PC-9 (cell line): ENCODE measurements around the gene RAB40C. TPM values are rescaled to one million over a fixed set of nuclear protein-coding genes. Genes with fewer than 3 reads are reported as not detected.

ENCODE experiments used
- BruUV-seq: library from RNA; stranded (reverse); fragments of 400-500 nt; replicated peaks from 2 replicates; lab custom pipeline; 2021; lab: Mats Ljungman, UMichigan
- CTCF ChIA-PET: fragments of 300-600 bp; sonication (Branson Sonifier 250); formaldehyde crosslinking; loops from one replicate; lab custom pipeline; 2022; ENCODE audit warnings: antibody characterized with exemption; lab: Charles Lee
- POLR2A ChIA-PET: fragments of 300-600 bp; sonication (Branson Sonifier 250); formaldehyde crosslinking; loops from one replicate; lab custom pipeline; 2022; ENCODE audit warnings: antibody characterized with exemption; ENCODE audit not compliant: unreplicated experiment; lab: Charles Lee
- DNase-seq, 2 experiments: peaks; one replicate each; pipeline versions ENCODE4 v3.0.0 to v3.0.0-alpha.2; 2015 to 2022; ENCODE audit warnings: mixed read lengths in 1 of 2
- H2AFZ ChIP-seq: fragments of 200-600 bp; sonication (generic); 2 replicates; pipeline ENCODE4 v1.8.1; 2017; ENCODE audit warnings: antibody characterized with exemption
- H3F3A ChIP-seq: fragments of 200-600 bp; sonication (generic); 2 replicates; pipeline ENCODE4 v1.8.1; 2017; ENCODE audit warnings: antibody characterized with exemption, mild to moderate bottlenecking, low read depth; ENCODE audit not compliant: insufficient read depth
- H3K27ac ChIP-seq: fragments of 200-600 bp; sonication (generic); 2 replicates; pipeline ENCODE4 v1.6.1; 2016; ENCODE audit warnings: mixed run types
- H3K27me3 ChIP-seq: fragments of 200-600 bp; sonication (generic); 2 replicates; pipeline ENCODE4 v1.6.1; 2016; ENCODE audit warnings: low read depth, mixed run types; ENCODE audit not compliant: insufficient read depth
- H3K36me3 ChIP-seq: fragments of 200-600 bp; sonication (generic); 2 replicates; pipeline ENCODE4 v1.6.1; 2016; ENCODE audit warnings: low read depth, mixed run types
- H3K4me1 ChIP-seq: fragments of 200-600 bp; sonication (generic); replicated peaks from 2 replicates; pipeline ENCODE4 v1.6.1; 2016; ENCODE audit warnings: mixed run types; ENCODE audit not compliant: insufficient read depth
- H3K4me2 ChIP-seq: fragments of 200-600 bp; sonication (generic); 2 replicates; pipeline ENCODE4 v1.6.1; 2017; ENCODE audit warnings: mixed run types
- H3K4me3 ChIP-seq: fragments of 200-600 bp; sonication (generic); 2 replicates; pipeline ENCODE4 v1.6.1; 2016; ENCODE audit warnings: mixed run types
- H3K79me2 ChIP-seq: fragments of 200-600 bp; sonication (generic); 2 replicates; pipeline ENCODE4 v1.6.1; 2017; ENCODE audit warnings: low read depth, mixed run types
- H3K9me2 ChIP-seq: fragments of 200-600 bp; sonication (generic); 2 replicates; pipeline ENCODE4 v1.8.1; 2017; ENCODE audit warnings: mild to moderate bottlenecking; ENCODE audit not compliant: insufficient read depth
- H3K9me3 ChIP-seq: fragments of 200-600 bp; sonication (generic); 2 replicates; pipeline ENCODE4 v1.8.1; 2016; ENCODE audit warnings: low read depth; ENCODE audit not compliant: insufficient read depth
- H4K20me1 ChIP-seq: fragments of 200-600 bp; sonication (generic); 2 replicates; pipeline ENCODE4 v1.8.1; 2017; ENCODE audit not compliant: insufficient read depth
- EZH2 ChIP-seq: fragments of 200-600 bp; sonication (generic); IDR thresholded peaks from 2 replicates; pipeline ENCODE4 v1.8.0; 2017; ENCODE audit warnings: antibody characterized with exemption, low read depth
- intact Hi-C: fragments of 100-400 bp; cut with micrococcal nuclease; formaldehyde crosslinking; loops from one replicate; pipeline ENCODE4 v1.10.0; 2022; ENCODE audit not compliant: unreplicated experiment
- total RNA-seq: library from RNA; stranded (reverse); gene quantifications from 2 replicates; pipeline ENCODE4 v1.2.3, GENCODE V29; 2021
- TF ChIP-seq, protein P1 (sequence below): fragments of 200-600 bp; sonication (generic); conservative IDR thresholded peaks from 2 replicates; pipeline ENCODE4 v1.6.1; 2017; ENCODE audit warnings: mixed run types, antibody characterized with exemption, mild to moderate bottlenecking, moderate library complexity

The RAB40C gene
- total RNA-seq, 1 experiment from 2014 or later = 47.1 TPM

DNA sequence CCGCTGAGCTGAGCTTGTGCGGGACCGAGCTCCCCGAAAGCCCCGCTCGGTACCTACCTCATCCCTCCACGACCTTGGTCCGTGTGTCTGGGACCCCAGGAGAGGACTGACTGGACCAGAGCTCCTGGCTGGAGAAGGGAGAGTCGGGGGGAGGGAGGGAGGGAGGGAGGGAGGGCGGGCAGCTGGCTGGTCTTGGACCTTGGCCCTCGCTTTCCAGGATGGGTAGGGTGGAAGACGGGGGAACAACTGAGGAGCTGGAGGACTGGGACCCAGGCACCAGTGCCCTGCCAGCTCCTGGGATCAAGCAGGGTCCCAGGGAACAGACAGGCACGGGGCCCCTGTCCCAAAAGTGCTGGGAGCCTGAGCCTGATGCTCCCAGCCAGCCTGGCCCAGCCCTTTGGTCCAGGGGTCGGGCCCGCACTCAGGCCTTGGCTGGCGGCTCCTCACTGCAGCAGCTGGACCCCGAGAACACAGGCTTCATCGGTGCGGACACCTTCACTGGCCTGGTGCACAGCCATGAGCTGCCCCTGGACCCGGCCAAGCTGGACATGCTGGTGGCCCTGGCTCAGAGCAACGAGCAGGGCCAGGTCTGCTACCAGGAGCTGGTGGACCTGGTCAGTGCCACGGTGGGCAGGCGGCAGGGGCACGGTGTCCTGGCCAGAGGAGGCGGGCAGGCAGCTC is 86.2 kb downstream of the RAB40C start:
- H3F3A ChIP-seq = peaks cover 15% of the 10 kb centered on the region; the same call in 1 of the 2 replicates
- no peaks in the 10 kb centered on the region for H3K9me3 ChIP-seq
- H3K79me2 ChIP-seq = peaks cover 5% of the 10 kb centered on the region
- H3K27ac ChIP-seq = no peak overlapping the region
- H3K27me3 ChIP-seq = no peaks in the 10 kb centered on the region
- H3K4me2 ChIP-seq = no peak overlapping the region
- ChIA-PET CTCF (interaction anchor here (0.7 to 1.1 kb wide), 2 partner anchors 15 to 678 kb away, joined by 3 to 4 read pairs; no protein-coding TSS in a partner anchor), POLR2A (interaction anchor here (0.6 kb wide), 1 partner anchor 270 kb away, joined by 5 read pairs; no protein-coding TSS in a partner anchor)
- no peaks in the 10 kb centered on the region for H3K36me3 ChIP-seq
- DNase-seq = no peak
- intact Hi-C loops = no loop called here
- no TSS peak for BruUV-seq
- peaks cover 2% of the 10 kb centered on the region; the same call in 1 of the 2 replicates for H3K4me1 ChIP-seq
- TF ChIP-seq EZH2 = no peak
- TF ChIP-seq, protein P1, sequence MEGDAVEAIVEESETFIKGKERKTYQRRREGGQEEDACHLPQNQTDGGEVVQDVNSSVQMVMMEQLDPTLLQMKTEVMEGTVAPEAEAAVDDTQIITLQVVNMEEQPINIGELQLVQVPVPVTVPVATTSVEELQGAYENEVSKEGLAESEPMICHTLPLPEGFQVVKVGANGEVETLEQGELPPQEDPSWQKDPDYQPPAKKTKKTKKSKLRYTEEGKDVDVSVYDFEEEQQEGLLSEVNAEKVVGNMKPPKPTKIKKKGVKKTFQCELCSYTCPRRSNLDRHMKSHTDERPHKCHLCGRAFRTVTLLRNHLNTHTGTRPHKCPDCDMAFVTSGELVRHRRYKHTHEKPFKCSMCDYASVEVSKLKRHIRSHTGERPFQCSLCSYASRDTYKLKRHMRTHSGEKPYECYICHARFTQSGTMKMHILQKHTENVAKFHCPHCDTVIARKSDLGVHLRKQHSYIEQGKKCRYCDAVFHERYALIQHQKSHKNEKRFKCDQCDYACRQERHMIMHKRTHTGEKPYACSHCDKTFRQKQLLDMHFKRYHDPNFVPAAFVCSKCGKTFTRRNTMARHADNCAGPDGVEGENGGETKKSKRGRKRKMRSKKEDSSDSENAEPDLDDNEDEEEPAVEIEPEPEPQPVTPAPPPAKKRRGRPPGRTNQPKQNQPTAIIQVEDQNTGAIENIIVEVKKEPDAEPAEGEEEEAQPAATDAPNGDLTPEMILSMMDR = no peak
- H3K9me2 ChIP-seq = no peaks in the 10 kb centered on the region
- peaks cover 4% of the 10 kb centered on the region for H4K20me1 ChIP-seq
- H2AFZ ChIP-seq = no peak overlapping the region
- H3K4me3 ChIP-seq = no peak overlapping the region

DNA sequence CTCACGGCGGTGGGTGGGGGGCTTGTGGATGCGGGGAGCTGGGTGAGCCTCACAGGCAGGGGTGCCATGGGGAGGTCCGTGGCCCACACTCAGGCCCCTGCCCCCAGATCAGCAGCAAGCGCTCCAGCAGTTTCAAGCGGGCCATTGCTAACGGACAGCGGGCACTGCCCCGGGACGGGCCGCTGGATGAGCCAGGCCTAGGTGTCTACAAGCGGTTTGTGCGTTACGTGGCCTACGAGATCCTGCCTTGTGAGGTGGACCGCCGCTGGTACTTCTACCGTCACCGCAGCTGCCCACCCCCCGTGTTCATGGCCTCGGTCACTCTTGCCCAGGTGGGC is 86.7 kb downstream of the RAB40C start:
- H4K20me1 ChIP-seq = peaks cover 9% of the 10 kb centered on the region
- H3K4me3 ChIP-seq = no peak overlapping the region
- peaks cover 7% of the 10 kb centered on the region for H3K4me1 ChIP-seq
- ChIA-PET CTCF (interaction anchor here (0.6 to 1.1 kb wide), 3 partner anchors 16 to 678 kb away, joined by 3 to 7 read pairs (median 4); no protein-coding TSS in a partner anchor), POLR2A (interaction anchor here (0.6 kb wide), 1 partner anchor 271 kb away, joined by 5 read pairs; no protein-coding TSS in a partner anchor)
- no peak overlapping the region for H3K4me2 ChIP-seq
- TF ChIP-seq, protein P1 = no peak
- TF ChIP-seq EZH2 = no peak
- H3K27me3 ChIP-seq = no peaks in the 10 kb centered on the region
- H3F3A ChIP-seq = peaks cover 17% of the 10 kb centered on the region; the same call in 1 of the 2 replicates
- H3K9me2 ChIP-seq = no peaks in the 10 kb centered on the region
- DNase-seq = no peak
- H3K79me2 ChIP-seq = peaks cover 10% of the 10 kb centered on the region
- H3K36me3 ChIP-seq = no peaks in the 10 kb centered on the region
- intact Hi-C loops = no loop called here
- no peak overlapping the region for H2AFZ ChIP-seq
- no peak overlapping the region for H3K27ac ChIP-seq
- BruUV-seq = no TSS peak
- H3K9me3 ChIP-seq = no peaks in the 10 kb centered on the region

DNA sequence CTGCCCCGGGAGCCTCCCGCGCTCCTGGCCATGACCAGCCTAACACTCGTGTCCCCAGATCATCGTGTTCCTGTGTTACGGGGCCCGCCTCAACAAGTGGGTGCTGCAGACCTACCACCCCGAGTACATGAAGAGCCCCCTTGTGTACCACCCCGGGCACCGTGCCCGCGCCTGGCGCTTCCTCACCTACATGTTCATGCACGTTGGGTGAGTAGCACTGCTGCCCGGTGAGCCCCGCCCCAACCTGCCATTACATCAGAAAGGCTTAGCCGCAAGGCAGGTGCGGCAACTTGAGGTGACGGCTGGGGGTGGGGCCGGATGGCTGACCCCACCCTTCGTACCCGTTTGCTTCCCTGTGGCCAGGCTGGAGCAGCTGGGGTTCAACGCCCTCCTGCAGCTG is 87.0 kb downstream of the RAB40C start:
- TF ChIP-seq, protein P1 = no peak
- no peak for TF ChIP-seq EZH2
- Histone ChIP-seq H3K27ac (no peak overlapping the region), H2AFZ (no peak overlapping the region), H3K4me1 (peaks cover 11% of the 10 kb centered on the region), H3K4me3 (no peak overlapping the region), H3K9me3 (no peaks in the 10 kb centered on the region), H3F3A (peaks cover 21% of the 10 kb centered on the region; the same call in 1 of the 2 replicates), H4K20me1 (peaks cover 13% of the 10 kb centered on the region), H3K9me2 (no peaks in the 10 kb centered on the region), H3K27me3 (no peaks in the 10 kb centered on the region), H3K36me3 (no peaks in the 10 kb centered on the region; the same call in 1 of the 2 replicates), H3K79me2 (peaks cover 14% of the 10 kb centered on the region), H3K4me2 (no peak overlapping the region)
- no TSS peak for BruUV-seq
- ChIA-PET CTCF (interaction anchor here (0.6 kb wide), 1 partner anchor 27 kb away, joined by 7 read pairs; no protein-coding TSS in a partner anchor), POLR2A (no interaction called here)
- peak; percentile 60 to 91 for DNase-seq
- intact Hi-C loops = loop anchor here (1.0 kb wide), 1 partner anchor 8 kb away; no protein-coding TSS in a partner anchor
